Liver (tissue), 9 donors: ENCODE data around the gene LINGO3. TPM values are rescaled to one million over a fixed set of nuclear protein-coding genes. Genes with fewer than 3 reads are reported as not detected.

Experiments
- DNase-seq: peaks from one replicate; pipeline ENCODE4 v3.0.0-alpha.2; 2017; ENCODE audit warnings: low spot score
- H3K27ac ChIP-seq, 2 donors: one replicate each; pipeline ENCODE4 v1.7.0; 2013; ENCODE audit warnings: inconsistent platforms in 2 of 2, low read length in 2 of 2, control low read depth in 1 of 2, low read depth in 1 of 2, mild to moderate bottlenecking in 1 of 2
- H3K27me3 ChIP-seq, 4 donors: one replicate each; pipeline versions ENCODE4 v1.6.1 to v1.7.0; 2013; ENCODE audit warnings: low read length in 3 of 4, inconsistent platforms in 1 of 4, mild to moderate bottlenecking in 1 of 4, moderate library complexity in 1 of 4; ENCODE audit not compliant: control insufficient read depth in 4 of 4, insufficient read depth in 4 of 4
- H3K36me3 ChIP-seq, 4 donors: one replicate each; pipeline versions ENCODE4 v1.6.1 to v1.7.0; 2013; ENCODE audit warnings: low read length in 3 of 4, mild to moderate bottlenecking in 3 of 4, low read depth in 1 of 4, moderate library complexity in 1 of 4; ENCODE audit not compliant: control insufficient read depth in 4 of 4, insufficient read depth in 3 of 4
- H3K4me1 ChIP-seq, 4 donors: one replicate each; pipeline versions ENCODE4 v1.6.1 to v1.7.0; 2013; ENCODE audit warnings: low read length in 3 of 4, mild to moderate bottlenecking in 3 of 4, moderate library complexity in 1 of 4; ENCODE audit not compliant: control insufficient read depth in 4 of 4, insufficient read depth in 4 of 4
- H3K4me3 ChIP-seq, 3 donors: one replicate each; pipeline versions ENCODE4 v1.6.1 to v1.7.0; 2013; ENCODE audit warnings: low read length in 3 of 3, control low read depth in 1 of 3, low read depth in 1 of 3, mild to moderate bottlenecking in 1 of 3
- H3K9ac ChIP-seq, 2 donors: one replicate each; pipeline ENCODE4 v1.7.0; 2013; ENCODE audit warnings: low read length in 2 of 2, mild to moderate bottlenecking in 2 of 2, moderate library complexity in 2 of 2, control low read depth in 1 of 2, low read depth in 1 of 2
- H3K9me3 ChIP-seq, 4 donors: one replicate each; pipeline versions ENCODE4 v1.6.1 to v1.7.0; 2013; ENCODE audit warnings: low read length in 3 of 4; ENCODE audit not compliant: control insufficient read depth in 4 of 4
- EGR1 ChIP-seq, 2 donors: IDR thresholded peaks; 2 replicates each; pipeline ENCODE4 v1.6.1; 2016 to 2018; ENCODE audit warnings: antibody characterized with exemption in 2 of 2, low read depth in 2 of 2
- FOXA2 ChIP-seq: IDR thresholded peaks from 2 replicates; pipeline ENCODE4 v1.6.1; 2016; ENCODE audit warnings: antibody characterized with exemption
- HNF4G ChIP-seq: IDR thresholded peaks from 2 replicates; pipeline ENCODE4 v1.6.1; 2016; ENCODE audit warnings: antibody characterized with exemption
- NR2F2 ChIP-seq: IDR thresholded peaks from 2 replicates; pipeline ENCODE4 v1.6.1; 2016; ENCODE audit warnings: antibody characterized with exemption
- RAD21 ChIP-seq, 2 donors: IDR thresholded peaks; 2 replicates each; pipeline ENCODE4 v1.6.1; 2016; ENCODE audit warnings: antibody characterized with exemption in 2 of 2, mild to moderate bottlenecking in 2 of 2
- SP1 ChIP-seq: IDR thresholded peaks from 2 replicates; pipeline ENCODE4 v1.6.1; 2018; ENCODE audit warnings: antibody characterized with exemption, mild to moderate bottlenecking
- TAF1 ChIP-seq: conservative IDR thresholded peaks from 2 replicates; pipeline ENCODE4 v1.6.1; 2016; ENCODE audit warnings: antibody characterized with exemption, mild to moderate bottlenecking
- YY1 ChIP-seq: IDR thresholded peaks from 2 replicates; pipeline ENCODE4 v1.6.1; 2016; ENCODE audit warnings: antibody characterized with exemption, mild to moderate bottlenecking
- WGBS: extraction: QIAGEN DNeasy Blood & Tissue Kit; methylation state at CpG from one replicate; pipeline ENCODE4 v1.1.7; 2013; 5-methylcytosine and 5-hydroxymethylcytosine counted together
- polyA plus RNA-seq, 2 donors: library from polyadenylated mRNA; stranded (reverse) in 1 of 2; unstranded in 1 of 2; fragments of 200-250 nt in 1 of 2; fragments of >200 nt in 1 of 2; fragmentation: Nextera tagmentation in 1 of 2; extraction: Ambion mirVana in 1 of 2; gene quantifications; one replicate each; pipeline versions ENCODE4 v1.2.1 to v1.2.3, GENCODE V29; 2013 to 2015
- total RNA-seq, 2 donors: library from RNA; depleted of rRNA; stranded (reverse); fragments of >200 nt; gene quantifications; one replicate each; pipeline ENCODE4 v1.2.3, GENCODE V29; 2014
- TF ChIP-seq, protein P1 (sequence below): IDR thresholded peaks from 2 replicates; pipeline ENCODE4 v1.6.1; 2016; ENCODE audit warnings: antibody characterized with exemption
- TF ChIP-seq, protein P2 (sequence below): IDR thresholded peaks from 2 replicates; pipeline ENCODE4 v1.6.1; 2016; ENCODE audit warnings: antibody characterized with exemption, mild to moderate bottlenecking
- TF ChIP-seq, protein P3 (sequence below): fragments of 150-350 bp; IDR thresholded peaks from 2 replicates; pipeline ENCODE4 v1.5.1; 2017; ENCODE audit warnings: improper control_type of control experiment, low read depth, low read length; ENCODE audit not compliant: missing input control
- TF ChIP-seq, protein P4 (sequence below): IDR thresholded peaks from 2 replicates; pipeline ENCODE4 v1.6.1; 2016; ENCODE audit warnings: antibody characterized with exemption
- donor health status: healthy.
- donor health status: healthy.
- donor health status: healthy.
- donor health status: healthy.
- donor health status: healthy.

LINGO3 gene
- total and polyA plus RNA-seq, 4 donors = 0.02 to 0.08 (median 0.07) TPM

DNA sequence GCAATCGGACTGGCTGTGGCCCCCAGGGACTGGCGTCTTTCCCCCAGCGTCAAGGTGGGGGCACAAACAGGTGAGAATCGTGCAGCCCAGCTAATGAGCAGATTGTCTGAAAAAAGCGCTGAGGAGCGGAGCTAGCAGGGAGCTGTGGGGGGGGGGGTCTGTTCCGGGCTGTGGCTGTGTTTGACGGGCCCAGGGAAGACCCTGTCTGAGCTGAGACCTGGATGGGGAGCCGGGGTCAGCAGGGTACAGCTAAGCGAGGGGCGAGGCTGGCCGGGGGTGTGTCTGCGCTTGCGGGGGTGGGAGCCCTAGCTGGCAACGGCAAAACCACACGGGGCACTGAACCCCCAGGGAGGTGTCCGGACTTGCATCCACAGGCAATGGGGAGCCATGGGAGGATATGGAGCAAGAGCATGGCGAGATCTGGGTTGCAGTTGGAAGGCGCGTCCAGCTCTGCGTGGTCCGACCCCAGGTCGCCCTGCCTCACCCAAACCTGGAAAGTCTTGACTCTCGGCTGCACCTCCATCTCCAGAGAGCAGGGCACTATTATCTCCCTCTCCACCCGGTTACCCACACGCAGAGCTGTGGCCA lies 4.6 kb downstream of the LINGO3 start:
- 70% methylated on average over 26 of the region's 26 CpGs for WGBS
- Histone ChIP-seq H3K36me3 (no peaks in the 10 kb centered on the region), H3K27ac (no peak overlapping the region), H3K27me3 (peaks cover 0 to 3% (median 3%) of the 10 kb centered on the region in 4 donors), H3K4me1 (peaks cover 0 to 7% (median under 1%) of the 10 kb centered on the region in 4 donors), H3K9ac (no peak overlapping the region), H3K4me3 (no peak overlapping the region), H3K9me3 (no peaks in the 10 kb centered on the region)
- DNase-seq = no peak
- no peak for TF ChIP-seq SP1

DNA sequence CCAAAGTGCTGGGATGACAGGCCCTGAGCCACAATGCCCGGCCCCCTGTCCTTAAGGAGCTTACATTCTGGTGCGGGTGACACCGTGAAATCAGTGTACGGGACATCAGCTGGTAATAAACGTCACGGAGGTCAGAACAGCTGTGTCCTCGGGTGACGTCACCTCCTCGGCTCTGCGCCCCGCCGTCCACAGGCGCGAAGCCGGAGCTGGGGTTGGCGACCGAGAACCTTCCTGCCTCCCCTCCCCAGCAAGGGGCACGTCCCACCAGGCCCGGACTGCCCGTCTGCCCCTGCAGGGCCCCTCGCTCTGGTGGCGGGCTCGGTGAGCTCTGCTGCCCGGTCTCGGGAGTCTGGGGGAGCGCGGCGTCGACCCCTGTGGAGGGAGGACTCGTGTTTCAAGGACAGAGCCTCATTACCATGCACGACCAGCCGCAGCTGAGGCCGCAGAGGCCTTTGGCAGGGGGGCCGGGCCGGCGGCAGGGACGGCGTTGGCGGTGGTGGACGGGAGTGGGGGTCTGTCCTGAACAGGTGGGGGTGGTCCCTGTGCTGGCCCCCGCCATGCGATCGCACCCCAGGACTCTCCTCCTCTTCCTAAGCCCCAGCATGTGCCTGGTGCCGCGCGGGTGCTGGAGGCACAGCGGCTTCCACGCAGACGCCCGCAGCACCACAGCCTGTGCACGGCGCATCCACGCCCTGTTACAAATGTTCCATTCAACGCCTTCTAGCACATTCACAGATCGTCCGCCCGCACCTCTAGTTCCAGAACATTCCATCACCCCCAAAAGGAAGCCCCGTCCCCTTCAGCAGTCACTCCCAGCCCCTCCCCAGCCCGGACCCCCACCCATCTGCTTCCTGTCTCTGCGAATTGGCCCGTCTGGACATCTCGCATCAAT lies 5.4 kb downstream of the LINGO3 start:
- peaks cover 0 to 5% (median 0%) of the 10 kb centered on the region in 4 donors for H3K4me1 ChIP-seq
- H3K27me3 ChIP-seq = peaks cover 0 to 3% (median 3%) of the 10 kb centered on the region in 4 donors
- no peak overlapping the region for H3K9ac ChIP-seq
- no peak overlapping the region for H3K27ac ChIP-seq
- TF ChIP-seq RAD21 (IDR thresholded peaks at IDR 0.05) (no peak), NR2F2 (no peak), TAF1 (no peak), FOXA2 (no peak), SP1 (no peak), HNF4G (no peak), EGR1 (IDR thresholded peaks at IDR 0.05; ENCODE audit: low read depth in 2 of 2) (no peak), YY1 (no peak)
- TF ChIP-seq, protein P1, sequence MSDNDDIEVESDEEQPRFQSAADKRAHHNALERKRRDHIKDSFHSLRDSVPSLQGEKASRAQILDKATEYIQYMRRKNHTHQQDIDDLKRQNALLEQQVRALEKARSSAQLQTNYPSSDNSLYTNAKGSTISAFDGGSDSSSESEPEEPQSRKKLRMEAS = no peak
- TF ChIP-seq, protein P2, sequence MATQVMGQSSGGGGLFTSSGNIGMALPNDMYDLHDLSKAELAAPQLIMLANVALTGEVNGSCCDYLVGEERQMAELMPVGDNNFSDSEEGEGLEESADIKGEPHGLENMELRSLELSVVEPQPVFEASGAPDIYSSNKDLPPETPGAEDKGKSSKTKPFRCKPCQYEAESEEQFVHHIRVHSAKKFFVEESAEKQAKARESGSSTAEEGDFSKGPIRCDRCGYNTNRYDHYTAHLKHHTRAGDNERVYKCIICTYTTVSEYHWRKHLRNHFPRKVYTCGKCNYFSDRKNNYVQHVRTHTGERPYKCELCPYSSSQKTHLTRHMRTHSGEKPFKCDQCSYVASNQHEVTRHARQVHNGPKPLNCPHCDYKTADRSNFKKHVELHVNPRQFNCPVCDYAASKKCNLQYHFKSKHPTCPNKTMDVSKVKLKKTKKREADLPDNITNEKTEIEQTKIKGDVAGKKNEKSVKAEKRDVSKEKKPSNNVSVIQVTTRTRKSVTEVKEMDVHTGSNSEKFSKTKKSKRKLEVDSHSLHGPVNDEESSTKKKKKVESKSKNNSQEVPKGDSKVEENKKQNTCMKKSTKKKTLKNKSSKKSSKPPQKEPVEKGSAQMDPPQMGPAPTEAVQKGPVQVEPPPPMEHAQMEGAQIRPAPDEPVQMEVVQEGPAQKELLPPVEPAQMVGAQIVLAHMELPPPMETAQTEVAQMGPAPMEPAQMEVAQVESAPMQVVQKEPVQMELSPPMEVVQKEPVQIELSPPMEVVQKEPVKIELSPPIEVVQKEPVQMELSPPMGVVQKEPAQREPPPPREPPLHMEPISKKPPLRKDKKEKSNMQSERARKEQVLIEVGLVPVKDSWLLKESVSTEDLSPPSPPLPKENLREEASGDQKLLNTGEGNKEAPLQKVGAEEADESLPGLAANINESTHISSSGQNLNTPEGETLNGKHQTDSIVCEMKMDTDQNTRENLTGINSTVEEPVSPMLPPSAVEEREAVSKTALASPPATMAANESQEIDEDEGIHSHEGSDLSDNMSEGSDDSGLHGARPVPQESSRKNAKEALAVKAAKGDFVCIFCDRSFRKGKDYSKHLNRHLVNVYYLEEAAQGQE = no peak
- TF ChIP-seq, protein P3, sequence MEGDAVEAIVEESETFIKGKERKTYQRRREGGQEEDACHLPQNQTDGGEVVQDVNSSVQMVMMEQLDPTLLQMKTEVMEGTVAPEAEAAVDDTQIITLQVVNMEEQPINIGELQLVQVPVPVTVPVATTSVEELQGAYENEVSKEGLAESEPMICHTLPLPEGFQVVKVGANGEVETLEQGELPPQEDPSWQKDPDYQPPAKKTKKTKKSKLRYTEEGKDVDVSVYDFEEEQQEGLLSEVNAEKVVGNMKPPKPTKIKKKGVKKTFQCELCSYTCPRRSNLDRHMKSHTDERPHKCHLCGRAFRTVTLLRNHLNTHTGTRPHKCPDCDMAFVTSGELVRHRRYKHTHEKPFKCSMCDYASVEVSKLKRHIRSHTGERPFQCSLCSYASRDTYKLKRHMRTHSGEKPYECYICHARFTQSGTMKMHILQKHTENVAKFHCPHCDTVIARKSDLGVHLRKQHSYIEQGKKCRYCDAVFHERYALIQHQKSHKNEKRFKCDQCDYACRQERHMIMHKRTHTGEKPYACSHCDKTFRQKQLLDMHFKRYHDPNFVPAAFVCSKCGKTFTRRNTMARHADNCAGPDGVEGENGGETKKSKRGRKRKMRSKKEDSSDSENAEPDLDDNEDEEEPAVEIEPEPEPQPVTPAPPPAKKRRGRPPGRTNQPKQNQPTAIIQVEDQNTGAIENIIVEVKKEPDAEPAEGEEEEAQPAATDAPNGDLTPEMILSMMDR = no peak
- TF ChIP-seq, protein P4, sequence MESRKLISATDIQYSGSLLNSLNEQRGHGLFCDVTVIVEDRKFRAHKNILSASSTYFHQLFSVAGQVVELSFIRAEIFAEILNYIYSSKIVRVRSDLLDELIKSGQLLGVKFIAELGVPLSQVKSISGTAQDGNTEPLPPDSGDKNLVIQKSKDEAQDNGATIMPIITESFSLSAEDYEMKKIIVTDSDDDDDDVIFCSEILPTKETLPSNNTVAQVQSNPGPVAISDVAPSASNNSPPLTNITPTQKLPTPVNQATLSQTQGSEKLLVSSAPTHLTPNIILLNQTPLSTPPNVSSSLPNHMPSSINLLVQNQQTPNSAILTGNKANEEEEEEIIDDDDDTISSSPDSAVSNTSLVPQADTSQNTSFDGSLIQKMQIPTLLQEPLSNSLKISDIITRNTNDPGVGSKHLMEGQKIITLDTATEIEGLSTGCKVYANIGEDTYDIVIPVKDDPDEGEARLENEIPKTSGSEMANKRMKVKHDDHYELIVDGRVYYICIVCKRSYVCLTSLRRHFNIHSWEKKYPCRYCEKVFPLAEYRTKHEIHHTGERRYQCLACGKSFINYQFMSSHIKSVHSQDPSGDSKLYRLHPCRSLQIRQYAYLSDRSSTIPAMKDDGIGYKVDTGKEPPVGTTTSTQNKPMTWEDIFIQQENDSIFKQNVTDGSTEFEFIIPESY = no peak
- H3K4me3 ChIP-seq = no peak overlapping the region
- no peaks in the 10 kb centered on the region for H3K36me3 ChIP-seq
- no peaks in the 10 kb centered on the region for H3K9me3 ChIP-seq
- 18% methylated on average over 62 of the region's 62 CpGs for WGBS
- no peak for DNase-seq
